IPS DF 6.9 (cell line): Measurements from ENCODE around the gene RNF151.
"Not testable (repeated sequence)": the region's sequence is repeated elsewhere in the genome, so short reads cannot be mapped to it uniquely, and the experiment has no call there.

Experiments used
- DNase-seq: peaks from one replicate; pipeline ENCODE4 v3.0.0-alpha.2; 2013; ENCODE audit warnings: low read depth, low spot score
- H3K27ac ChIP-seq: one replicate; pipeline ENCODE4 v1.5.1; 2013; ENCODE audit warnings: low read length, control low read depth
- H3K27me3 ChIP-seq: 2 replicates; pipeline ENCODE4 v1.6.1; 2013; ENCODE audit warnings: mild to moderate bottlenecking, low read length; ENCODE audit not compliant: control insufficient read depth, insufficient read depth
- H3K36me3 ChIP-seq: 2 replicates; pipeline ENCODE4 v1.6.1; 2013; ENCODE audit warnings: low read length; ENCODE audit not compliant: control insufficient read depth, insufficient read depth
- H3K4me1 ChIP-seq: 2 replicates; pipeline ENCODE4 v1.6.1; 2013; ENCODE audit warnings: low read length; ENCODE audit not compliant: control insufficient read depth, insufficient read depth
- H3K4me3 ChIP-seq: 2 replicates; pipeline ENCODE4 v1.5.1; 2013; ENCODE audit warnings: mild to moderate bottlenecking, low read length
- H3K9me3 ChIP-seq: 2 replicates; pipeline ENCODE4 v1.6.1; 2013; ENCODE audit warnings: low read length, inconsistent platforms; ENCODE audit not compliant: control insufficient read depth, insufficient read depth
- WGBS: extraction: QIAGEN DNeasy Blood & Tissue Kit; methylation state at CpG from one replicate; pipeline ENCODE4 v1.1.7; 2013; ENCODE audit warnings: mixed read lengths, missing lambda C conversion rate; ENCODE audit not compliant: insufficient read length, insufficient coverage; 5-methylcytosine and 5-hydroxymethylcytosine counted together

RNF151 gene

GRCh38 chr16:1960665-1961630 is 5.7 kb upstream of the RNF151 start:
- H3K4me1 ChIP-seq: no peaks in the 10 kb centered on the region
- H3K27me3 ChIP-seq: no peaks in the 10 kb centered on the region
- no peak overlapping the region for H3K27ac ChIP-seq
- no peaks in the 10 kb centered on the region for H3K9me3 ChIP-seq
- H3K36me3 ChIP-seq: peaks cover 18% of the 10 kb centered on the region; the same call in 1 of the 2 replicates
- peak overlapping the region; percentile 8; the same call in 1 of the 2 replicates for H3K4me3 ChIP-seq
- no CpG with 5 or more reads among the region's 20 CpGs for WGBS
- DNase-seq: no peak

- Histone ChIP-seq H3K27ac (no peak overlapping the region), H3K9me3 (no peaks in the 10 kb centered on the region), H3K4me3 (no peak overlapping the region), H3K27me3 (no peaks in the 10 kb centered on the region), H3K4me1 (no peaks in the 10 kb centered on the region), H3K36me3 (peaks cover 18% of the 10 kb centered on the region; the same call in 1 of the 2 replicates)
- DNase-seq: no peak
- no CpG with 5 or more reads among the region's 6 CpGs for WGBS
These were observed 5.0 kb upstream of the RNF151 start for GRCh38 chr16:1961651-1962067.

- peaks cover 18% of the 10 kb centered on the region; the same call in 1 of the 2 replicates for H3K36me3 ChIP-seq
These were observed 4.2 kb upstream of the RNF151 start for GRCh38 chr16:1962161-1963153.

GRCh38 chr16:1963806-1964505 is 2.7 kb upstream of the RNF151 start:
- WGBS: no CpG with 5 or more reads among the region's 44 CpGs
- no peak for DNase-seq
- Histone ChIP-seq H3K4me3 (peak overlapping the region; percentile 74), H3K4me1 (no peaks in the 10 kb centered on the region), H3K36me3 (peaks cover 18% of the 10 kb centered on the region), H3K27ac (no peak overlapping the region), H3K9me3 (no peaks in the 10 kb centered on the region), H3K27me3 (no peaks in the 10 kb centered on the region)

More at GRCh38 chr16:1962161-1963153, 4.2 kb upstream of the RNF151 start:
- no CpG with 5 or more reads among the region's 37 CpGs for WGBS
- not testable (repeated sequence) for H3K27ac ChIP-seq, H3K27me3 ChIP-seq, H3K9me3 ChIP-seq, DNase-seq, H3K4me3 ChIP-seq, H3K4me1 ChIP-seq

- Histone ChIP-seq H3K4me1 (no peaks in the 10 kb centered on the region), H3K9me3 (no peaks in the 10 kb centered on the region), H3K4me3 (peak within 1 kb of the TSS; percentile 92), H3K36me3 (peaks cover 18% of the 10 kb centered on the region), H3K27ac (no peak within 1 kb of the TSS), H3K27me3 (no peaks in the 10 kb centered on the region)
- peak; percentile 89 for DNase-seq
- whole genome bisulfite sequencing: no CpG with 5 or more reads among the region's 97 CpGs
These were observed 1.9 kb upstream of the RNF151 start, which contains the start of gene RPS2 for GRCh38 chr16:1964506-1965395. RPS2 (minus strand) TSS chr16:1964826; CDS start chr16:1964625, 201 bp downstream.

GRCh38 chr16:1965396-1966001 is 1.2 kb upstream of the RNF151 start:
- Histone ChIP-seq H3K27me3 (no peaks in the 10 kb centered on the region), H3K27ac (no peak overlapping the region), H3K4me1 (no peaks in the 10 kb centered on the region), H3K9me3 (no peaks in the 10 kb centered on the region), H3K36me3 (peaks cover 18% of the 10 kb centered on the region), H3K4me3 (peak overlapping the region; percentile 92)
- no CpG with 5 or more reads among the region's 24 CpGs for WGBS
- no peak for DNase-seq

- Histone ChIP-seq H3K4me3 (no peak overlapping the region), H3K36me3 (peaks cover 6% of the 10 kb centered on the region), H3K4me1 (peaks cover 5% of the 10 kb centered on the region), H3K27ac (no peak overlapping the region), H3K27me3 (no peaks in the 10 kb centered on the region), H3K9me3 (no peaks in the 10 kb centered on the region)
- no CpG with 5 or more reads among the region's 41 CpGs for WGBS
- no peak for DNase-seq
These were observed 1.7 kb downstream of the RNF151 start for GRCh38 chr16:1968146-1968953.

- Histone ChIP-seq H3K27ac (no peak within 1 kb of the TSS), H3K4me3 (peak within 1 kb of the TSS; percentile 90), H3K4me1 (peaks cover 5% of the 10 kb centered on the region), H3K27me3 (no peaks in the 10 kb centered on the region), H3K9me3 (no peaks in the 10 kb centered on the region), H3K36me3 (peaks cover 24% of the 10 kb centered on the region)
- WGBS: no CpG with 5 or more reads among the region's 78 CpGs
- DNase-seq: peak; percentile 83
These were observed 5.3 kb downstream of the RNF151 start, which contains the start of gene TBL3 for GRCh38 chr16:1971796-1972489. TBL3 (plus strand) TSS chr16:1972053; CDS start chr16:1972165, 112 bp downstream.
